Stimulated activated CD4-positive, alpha-beta T cell treated with anti-CD3 and anti-CD28 coated beads, TNF-alpha, amount 100 ng/mL, for 48 hours (primary cell): Measurements from ENCODE around the gene GRIA3.

ENCODE experiments used
- DNase-seq, 3 donors: peaks; one replicate each; pipeline ENCODE4 v3.0.0-alpha.2; 2020; ENCODE audit warnings: low read depth in 3 of 3

The GRIA3 gene

GRCh38 chrX:123184219-123184865 is at the start of gene GRIA3:
Gene GRIA3 (plus strand): TSS chrX:123184278. CDS start chrX:123184536, 258 bp downstream.
- no peak for DNase-seq

DNA sequence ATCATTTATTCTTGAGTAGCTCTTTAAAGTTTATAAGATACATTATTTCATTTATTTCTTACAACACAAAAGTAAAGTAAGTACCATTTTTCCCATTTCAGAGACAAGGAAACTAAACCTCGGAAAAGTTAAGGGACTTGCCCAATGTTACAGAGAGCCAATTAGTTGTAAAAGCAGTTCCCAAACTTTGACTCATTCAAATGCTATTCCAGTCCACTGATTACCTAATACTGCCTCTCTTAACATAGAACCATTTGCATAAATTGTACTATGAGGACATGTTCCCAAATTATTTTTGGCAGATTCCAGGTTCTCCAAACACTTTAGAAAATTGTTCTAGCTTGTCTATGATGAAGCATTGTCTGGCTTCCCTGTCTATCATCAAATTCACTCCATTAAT is 45.6 kb upstream of the GRIA3 start:
- no peak for DNase-seq

DNA sequence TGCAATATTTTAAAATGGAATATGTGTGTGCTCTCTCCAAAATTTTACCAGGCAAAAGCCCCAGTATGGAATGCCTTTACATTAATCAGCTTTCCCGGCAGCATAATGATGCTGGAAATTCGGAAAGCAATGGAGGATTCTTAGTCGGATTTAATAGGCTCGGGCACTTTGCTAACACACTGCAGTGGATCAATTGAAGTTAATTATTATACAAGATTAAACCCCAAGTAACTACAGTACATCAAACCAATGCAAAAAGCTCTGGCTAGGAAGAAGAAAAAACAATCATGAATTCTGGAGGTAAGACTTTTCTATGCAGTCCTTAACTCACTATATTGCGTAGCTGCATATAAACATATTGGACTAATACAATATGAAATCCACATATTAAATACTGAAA is 43.6 kb upstream of the GRIA3 start:
- DNase-seq = no peak

DNA sequence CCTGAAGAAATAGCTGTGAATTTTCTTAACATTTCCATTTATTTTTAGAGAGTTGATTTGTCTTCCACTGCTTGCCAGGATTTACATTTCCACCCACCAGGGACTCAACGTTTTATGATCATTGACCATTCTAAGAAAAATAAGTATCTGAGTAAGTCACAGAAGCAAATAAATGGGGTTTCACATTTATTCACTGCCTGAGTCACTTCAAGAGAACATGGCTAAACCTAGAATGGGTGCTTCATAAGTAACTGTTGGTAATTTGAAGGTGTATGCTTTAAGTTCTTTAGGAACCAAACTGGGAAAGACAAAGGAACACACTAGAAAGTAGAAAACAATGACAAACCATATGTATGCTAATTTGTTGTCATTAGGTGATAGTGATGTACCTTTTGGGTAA is 43.2 kb upstream of the GRIA3 start:
- DNase-seq = no peak

DNA sequence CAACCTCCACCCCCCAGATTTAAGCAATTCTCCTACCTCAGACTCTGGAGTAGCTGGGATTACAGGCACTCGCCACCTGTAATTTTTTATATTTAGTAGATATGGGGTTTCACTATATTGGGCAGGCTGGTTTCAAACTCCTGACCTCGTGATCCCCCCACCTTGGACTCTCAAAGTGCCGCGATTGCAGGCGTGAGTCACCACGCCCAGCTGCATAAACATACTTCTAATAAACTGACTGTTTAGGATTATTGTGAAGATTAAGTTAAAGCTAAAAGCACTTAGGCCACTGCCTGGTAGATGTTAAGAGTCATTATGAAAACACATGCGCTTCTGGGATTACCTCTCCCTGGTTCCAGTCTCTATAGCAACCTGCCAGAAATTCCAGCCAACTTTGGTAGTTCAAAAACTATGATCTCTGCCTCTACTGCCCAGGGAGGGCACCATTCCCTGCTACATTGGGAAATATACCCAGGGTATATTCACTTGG is 30.2 kb upstream of the GRIA3 start:
- DNase-seq = no peak

DNA sequence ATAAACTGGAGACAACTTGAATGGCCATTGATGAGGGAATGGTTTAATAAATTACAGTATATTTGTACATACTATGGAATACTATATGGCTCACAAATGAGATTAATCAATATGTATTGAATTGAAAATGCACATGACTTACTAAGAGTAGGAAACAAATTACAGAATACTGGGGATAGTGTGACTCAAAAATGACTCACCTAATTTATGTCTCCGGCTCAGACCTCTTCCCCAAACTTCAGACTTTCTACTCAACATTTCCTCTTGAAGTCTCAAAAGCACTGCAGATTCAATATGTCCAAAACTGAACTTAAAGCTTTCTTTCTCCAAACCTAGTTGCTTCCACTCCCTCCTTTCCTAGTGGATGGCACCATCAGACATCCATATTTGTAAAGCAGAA is 28.8 kb upstream of the GRIA3 start:
- no peak for DNase-seq

- DNase-seq = no peak
Observed at GRCh38 chrX:123157586-123157985, 26.5 kb upstream of the GRIA3 start.

- DNase-seq = no peak
Observed at GRCh38 chrX:123159403-123159802, 24.7 kb upstream of the GRIA3 start.

DNA sequence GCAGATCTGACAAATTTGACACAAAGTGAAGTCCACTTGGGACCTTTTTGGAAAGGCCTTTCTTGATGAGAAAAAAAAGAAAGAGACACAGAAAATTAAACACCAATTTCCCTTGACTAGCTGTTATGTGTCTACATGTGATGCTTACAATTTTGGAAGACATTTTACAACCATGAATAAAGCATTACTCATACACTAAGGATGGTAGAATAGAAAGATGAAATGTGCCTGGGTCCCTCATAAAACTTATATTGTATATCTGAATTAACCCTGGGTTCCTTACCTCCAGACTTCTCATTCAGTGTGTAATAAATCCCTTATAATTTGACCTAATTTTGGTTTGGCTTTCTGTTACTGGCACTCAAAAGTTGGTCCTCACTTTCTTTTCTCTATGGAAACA is 16.5 kb upstream of the GRIA3 start:
- DNase-seq = no peak

GRCh38 chrX:123169247-123169901 is 14.7 kb upstream of the GRIA3 start:
- DNase-seq = no peak

DNA sequence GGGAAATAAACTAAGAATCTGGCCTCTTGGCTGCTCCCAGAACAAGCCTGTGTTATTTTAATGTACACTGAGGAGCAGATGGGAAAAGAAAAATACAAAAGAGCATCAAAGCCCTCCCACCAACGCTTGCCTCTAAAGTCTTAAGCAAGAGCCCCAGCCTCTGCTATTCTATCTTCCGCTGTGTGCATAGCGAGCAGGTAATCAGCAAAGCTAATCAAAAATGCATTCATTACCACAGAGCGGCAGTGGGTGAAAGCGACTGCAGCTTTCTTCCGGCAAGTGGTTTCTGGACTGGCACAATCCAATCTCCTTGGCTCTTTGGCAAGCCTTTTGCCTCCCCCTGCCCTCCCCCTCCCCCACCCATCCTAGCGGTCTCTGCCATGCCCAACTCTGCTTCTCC is 13.5 kb upstream of the GRIA3 start:
- no peak for DNase-seq

DNA sequence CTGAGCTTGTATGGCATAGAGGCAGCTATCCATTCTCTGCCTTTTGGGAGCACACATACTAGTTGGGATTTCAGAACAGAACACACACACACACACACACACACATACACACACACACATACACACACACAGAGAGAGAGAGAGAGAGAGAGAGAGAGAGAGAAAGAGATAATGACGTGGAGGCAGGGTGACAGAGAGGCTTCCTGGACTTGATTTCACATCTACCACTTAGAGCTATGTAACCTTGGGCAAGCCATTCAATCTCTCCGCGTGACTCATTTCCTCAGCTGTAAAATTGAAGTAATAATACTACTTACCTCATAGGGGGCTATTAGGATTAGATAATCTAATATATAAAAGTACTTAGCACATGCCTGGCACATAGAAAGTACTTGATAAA is 12.3 kb upstream of the GRIA3 start:
- no peak for DNase-seq

DNA sequence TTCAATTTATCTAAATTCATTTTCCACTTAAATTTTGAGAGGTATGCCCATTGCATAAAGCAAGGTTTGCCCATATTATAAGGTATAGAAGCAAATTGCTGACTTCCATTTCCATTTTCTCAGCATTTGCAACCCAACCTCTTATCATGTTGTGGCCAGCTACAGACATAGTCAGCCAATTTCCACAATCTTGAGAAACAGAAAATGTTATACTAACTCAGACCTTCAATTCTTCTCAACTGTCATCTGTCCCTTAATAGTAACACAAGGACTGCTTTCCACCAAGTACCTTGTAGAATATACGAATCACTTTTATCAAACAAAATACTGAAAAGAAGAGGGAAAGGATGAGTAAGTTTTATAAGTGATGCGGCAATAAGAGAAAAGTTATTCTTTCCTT is 11.2 kb upstream of the GRIA3 start:
- no peak for DNase-seq

- no peak for DNase-seq
Observed at GRCh38 chrX:123173833-123174232, 10.2 kb upstream of the GRIA3 start.

DNA sequence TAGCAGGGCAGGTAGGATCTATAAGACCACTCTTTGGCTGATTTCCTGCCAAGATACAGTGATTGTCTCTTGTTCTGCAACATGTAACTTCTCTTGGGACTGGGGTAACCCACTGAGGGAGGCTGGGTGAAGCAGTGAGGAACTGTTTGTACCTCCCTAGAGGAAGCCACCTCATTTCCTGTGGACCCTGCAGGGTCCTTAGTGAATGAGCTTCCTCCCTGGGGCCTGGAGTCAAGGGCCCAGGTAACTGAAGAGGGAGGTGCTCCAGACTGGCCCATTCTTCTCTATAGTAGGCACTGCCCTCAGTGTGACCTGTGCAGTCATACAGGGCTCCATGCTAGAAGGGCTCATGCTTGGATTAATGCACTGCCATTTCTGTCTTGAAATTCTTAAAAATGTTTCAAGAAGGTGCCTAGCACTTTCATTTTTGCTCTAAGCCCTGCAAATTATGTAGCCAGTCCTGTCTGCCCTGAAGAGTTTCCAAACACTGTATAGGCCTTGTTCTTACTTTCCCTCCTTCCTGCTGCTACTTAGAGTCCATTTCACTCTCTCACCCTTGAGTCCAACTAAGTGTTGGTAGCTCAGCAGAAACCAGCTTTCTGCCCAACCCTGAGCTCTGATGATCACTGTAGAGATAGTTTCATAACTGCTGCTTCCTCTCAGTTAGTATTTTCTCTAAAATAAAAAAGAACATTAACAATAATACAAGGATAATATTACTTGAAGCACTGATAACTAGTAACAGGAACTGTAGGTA is 8.5 kb upstream of the GRIA3 start:
- no peak for DNase-seq

DNA sequence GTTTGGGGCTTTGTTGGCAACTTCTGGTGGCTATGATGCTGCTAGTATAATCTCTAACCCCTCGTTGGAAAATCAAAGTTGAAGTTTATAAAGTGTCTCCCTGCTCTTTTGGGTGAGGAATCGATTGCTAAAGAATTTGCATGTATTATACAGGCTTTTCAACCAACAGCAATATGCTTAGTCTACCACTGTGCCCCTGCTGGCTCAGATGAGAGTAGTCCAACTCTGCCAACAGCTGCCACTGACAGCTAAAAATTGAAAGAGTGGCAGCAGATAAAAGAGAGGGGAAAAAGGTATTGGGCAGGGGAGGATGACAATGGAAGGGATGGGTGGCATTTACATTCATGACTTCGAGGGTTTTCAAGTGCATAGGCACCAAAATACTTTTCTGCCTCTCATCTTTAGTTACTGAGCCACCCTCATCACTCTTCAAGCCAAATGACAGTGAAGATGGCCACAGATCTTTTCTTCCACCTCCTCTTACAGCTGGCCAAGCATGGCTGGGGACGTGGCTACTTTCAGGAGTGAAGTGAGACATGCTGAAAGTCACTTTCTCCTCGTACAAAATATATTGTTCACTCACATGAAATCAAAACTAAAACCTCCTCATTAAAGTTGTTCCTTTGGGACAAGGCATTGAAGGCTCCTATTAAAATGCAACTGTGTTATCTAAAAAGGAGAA is 2.7 kb upstream of the GRIA3 start:
- no peak for DNase-seq

DNA sequence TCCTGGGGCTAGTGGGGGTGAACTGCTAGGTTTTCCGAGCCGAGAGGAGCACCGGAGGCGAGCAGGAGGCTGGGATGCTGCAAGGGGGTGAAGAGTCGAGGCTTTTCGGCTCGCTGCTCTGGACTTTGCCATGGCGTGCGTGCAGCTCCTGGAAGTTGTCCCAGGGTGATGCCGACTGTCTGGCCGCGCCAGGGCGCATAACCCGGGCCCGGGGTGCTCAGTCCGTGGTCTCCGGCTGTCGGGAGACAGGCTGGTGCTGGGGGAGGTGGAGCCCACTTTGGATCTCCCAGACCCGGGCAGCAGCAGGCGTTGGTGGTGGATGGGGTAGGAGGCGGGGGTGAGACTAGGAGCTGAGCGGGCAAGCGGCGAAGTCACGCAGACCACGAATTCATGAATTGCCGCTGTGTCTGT is 793 bp downstream of the GRIA3 start:
- no peak for DNase-seq

DNA sequence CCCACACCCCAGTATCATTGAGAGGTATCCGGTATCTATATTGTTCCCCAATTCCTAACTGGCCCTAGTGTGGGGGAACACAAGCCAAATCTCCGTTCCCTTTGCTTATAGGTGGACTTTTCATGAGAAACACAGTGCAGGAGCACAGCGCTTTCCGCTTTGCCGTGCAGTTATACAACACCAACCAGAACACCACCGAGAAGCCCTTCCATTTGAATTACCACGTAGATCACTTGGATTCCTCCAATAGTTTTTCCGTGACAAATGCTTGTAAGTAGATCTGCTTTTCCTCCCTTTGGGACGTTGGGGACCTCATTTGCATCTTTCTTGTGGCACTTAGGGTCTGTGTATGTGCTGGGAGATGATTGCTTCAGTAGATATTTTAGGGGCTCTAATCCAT is 1.6 kb downstream of the GRIA3 start:
- DNase-seq = no peak

- no peak for DNase-seq
Observed at GRCh38 chrX:123186801-123187200, 2.7 kb downstream of the GRIA3 start.

DNA sequence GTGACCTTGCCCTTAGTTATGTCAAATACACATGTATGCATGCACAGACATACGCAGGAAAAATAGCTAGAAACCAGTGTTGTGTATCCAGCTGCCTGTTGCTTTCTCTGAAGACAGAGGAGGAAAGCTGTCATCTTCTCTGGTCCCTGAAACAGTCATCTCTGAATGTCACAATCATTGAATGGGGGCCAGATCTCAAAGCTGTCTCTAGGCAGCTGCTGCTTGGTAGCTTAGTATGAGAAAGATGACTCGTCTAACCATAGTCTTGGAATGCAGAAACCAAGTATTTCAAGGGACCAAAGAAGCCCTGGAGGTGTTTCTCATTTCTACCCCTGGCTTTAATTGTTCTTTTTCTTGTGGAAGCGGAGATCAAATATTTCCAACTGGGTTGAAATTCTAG is 4.0 kb downstream of the GRIA3 start:
- no peak for DNase-seq

DNA sequence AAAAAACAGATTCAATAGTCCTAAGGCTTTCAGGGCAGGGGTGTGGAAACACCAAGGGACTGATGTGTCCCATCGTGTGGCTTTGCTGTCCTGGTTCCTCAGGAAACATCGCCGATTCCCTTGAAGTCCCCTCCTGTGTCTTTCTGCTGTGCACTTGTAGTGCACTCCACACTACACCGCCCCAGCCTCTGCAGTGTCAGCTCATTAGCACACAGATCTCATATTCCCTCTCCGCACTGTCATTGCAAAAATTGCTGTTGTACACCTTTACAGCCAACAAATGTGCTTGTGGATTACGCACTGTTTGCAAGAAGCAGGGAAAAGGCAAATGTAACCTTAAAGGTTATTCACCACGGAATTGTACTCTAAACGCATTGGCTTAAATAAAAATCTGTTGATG is 5.3 kb downstream of the GRIA3 start:
- no peak for DNase-seq

GRCh38 chrX:123190096-123190495 is 6.0 kb downstream of the GRIA3 start:
- no peak for DNase-seq
